OCI-LY7 (cell line): Measurements from ENCODE around the gene GALK1. TPM values are rescaled to one million over a fixed set of nuclear protein-coding genes. Genes with fewer than 3 reads are reported as not detected.
A peak's percentile ranks its signal among the peaks of the same experiment; 100 is the strongest.
"Not testable (repeated sequence)": the region's sequence is repeated elsewhere in the genome, so short reads cannot be mapped to it uniquely, and the experiment has no call there.

Experiments used
- BruUV-seq: library from RNA; stranded (reverse); fragments of 400-500 nt; replicated peaks from 2 replicates; lab custom pipeline; 2021; lab: Mats Ljungman, UMichigan
- CTCF ChIA-PET: fragments of 300-600 bp; sonication (Branson Sonifier 250); formaldehyde crosslinking; loops from one replicate; lab custom pipeline; 2022; ENCODE audit warnings: antibody characterized with exemption; ENCODE audit not compliant: unreplicated experiment; lab: Charles Lee
- POLR2A ChIA-PET: fragments of 300-600 bp; sonication (Branson Sonifier 250); formaldehyde crosslinking; loops from one replicate; lab custom pipeline; 2022; ENCODE audit warnings: antibody characterized with exemption; lab: Charles Lee
- DNase-seq: peaks from one replicate; pipeline ENCODE4 v3.0.0-alpha.2; 2015; ENCODE audit warnings: low spot score
- H2AFZ ChIP-seq: fragments of 200-600 bp; sonication (generic), shearing (Covaris generic); 2 replicates; pipeline ENCODE4 v1.6.1; 2014; ENCODE audit warnings: mild to moderate bottlenecking, antibody characterized with exemption, low read length, moderate library complexity
- H3K27ac ChIP-seq: fragments of 200-600 bp; sonication (generic); 2 replicates; pipeline ENCODE4 v1.5.1; 2014; ENCODE audit warnings: mixed run types, low read depth, mild to moderate bottlenecking, moderate library complexity, low read length, inconsistent platforms; ENCODE audit not compliant: poor library complexity, severe bottlenecking
- H3K36me3 ChIP-seq: fragments of 200-600 bp; sonication (generic); 2 replicates; pipeline ENCODE4 v1.6.1; 2014; ENCODE audit warnings: mild to moderate bottlenecking, antibody characterized with exemption, low read length, moderate library complexity, mixed read lengths; ENCODE audit not compliant: insufficient read depth
- H3K4me1 ChIP-seq: fragments of 200-600 bp; sonication (generic); 2 replicates; pipeline ENCODE4 v1.5.1; 2014; ENCODE audit warnings: mild to moderate bottlenecking, low read length; ENCODE audit not compliant: insufficient read depth, poor library complexity, severe bottlenecking
- H3K4me2 ChIP-seq: fragments of 200-600 bp; sonication (generic); 2 replicates; pipeline ENCODE4 v1.6.1; 2014; ENCODE audit warnings: mild to moderate bottlenecking, low read length
- H3K4me3 ChIP-seq: fragments of 200-600 bp; sonication (generic); 2 replicates; pipeline ENCODE4 v1.5.1; 2014; ENCODE audit warnings: mild to moderate bottlenecking, low read depth, low read length; ENCODE audit not compliant: poor library complexity, severe bottlenecking
- H3K79me2 ChIP-seq: fragments of 200-600 bp; sonication (generic); 2 replicates; pipeline ENCODE4 v1.6.1; 2016; ENCODE audit warnings: low read depth, mild to moderate bottlenecking, low read length, moderate library complexity, mixed read lengths; ENCODE audit not compliant: insufficient read depth
- H3K9me2 ChIP-seq: fragments of 200-600 bp; sonication (generic); 2 replicates; pipeline ENCODE4 v1.6.1; 2016; ENCODE audit warnings: mild to moderate bottlenecking, low read length, mixed read lengths; ENCODE audit not compliant: insufficient read depth
- H3K9me3 ChIP-seq: fragments of 200-600 bp; sonication (generic); 2 replicates; pipeline ENCODE4 v1.6.1; 2014; ENCODE audit warnings: mild to moderate bottlenecking, mixed run types, low read length, mixed read lengths
- H4K20me1 ChIP-seq: fragments of 200-600 bp; sonication (generic); 2 replicates; pipeline ENCODE4 v1.6.1; 2014; ENCODE audit warnings: mild to moderate bottlenecking, antibody characterized with exemption, low read length, moderate library complexity, mixed read lengths; ENCODE audit not compliant: insufficient read depth
- EZH2phosphoT487 ChIP-seq: fragments of 200-600 bp; sonication (generic); IDR thresholded peaks from 2 replicates; pipeline ENCODE4 v1.6.1; 2018; ENCODE audit warnings: low read depth, borderline replicate concordance, mild to moderate bottlenecking, mixed run types, antibody characterized with exemption, low read length, moderate library complexity, mixed read lengths
- intact Hi-C: fragments of 100-400 bp; cut with micrococcal nuclease; formaldehyde crosslinking; loops from one replicate; pipeline ENCODE4 v1.10.0; 2022; ENCODE audit not compliant: unreplicated experiment
- total RNA-seq, 2 experiments: library from RNA; depleted of rRNA in 1 of 2; stranded (reverse); fragments of >200 nt in 1 of 2; shearing (Covaris generic) in 1 of 2; gene quantifications; 2 replicates each; pipeline ENCODE4 v1.2.3, GENCODE V29; 2014 to 2022
- TF ChIP-seq, protein P1 (sequence below): fragments of 200-600 bp; sonication (generic); conservative IDR thresholded peaks from 2 replicates; pipeline ENCODE4 v1.5.1; 2014; ENCODE audit warnings: mild to moderate bottlenecking, antibody characterized with exemption, low read length, moderate library complexity, mixed read lengths

Gene GALK1
- total RNA-seq, 2 experiments from 2014 or later, result 74.8 to 99.4 TPM

DNA sequence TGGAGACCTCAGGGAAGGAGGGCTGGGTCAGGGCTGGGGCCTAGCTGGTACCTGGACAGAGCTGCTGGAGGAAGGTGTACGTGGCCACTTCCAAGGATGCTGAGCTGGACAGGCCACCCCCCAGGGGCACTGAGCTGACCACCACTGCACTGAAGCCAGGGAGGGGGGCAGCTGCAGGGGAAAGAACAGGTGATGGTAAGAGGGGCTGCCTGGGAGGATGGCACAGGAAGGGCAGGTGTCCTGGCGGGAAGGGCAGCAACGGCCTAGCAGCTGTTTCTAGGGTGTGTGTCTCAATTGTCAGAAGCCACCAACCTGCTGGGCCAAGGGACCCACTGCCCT is 1.8 kb downstream of the GALK1 start:
- Histone ChIP-seq H3K79me2 (no peaks in the 10 kb centered on the region), H3K4me2 (peak overlapping the region; percentile 91), H4K20me1 (no peaks in the 10 kb centered on the region), H3K4me1 (peaks cover 18% of the 10 kb centered on the region), H3K4me3 (no peak overlapping the region), H3K27ac (no peak overlapping the region), H3K36me3 (0 out of 2 replicates have a peak, but pooled peaks cover 4% of the 10 kb centered on the region), H2AFZ (no peak overlapping the region), H3K9me3 (no peaks in the 10 kb centered on the region), H3K9me2 (no peaks in the 10 kb centered on the region)
- TF ChIP-seq EZH2phosphoT487, result no peak
- TF ChIP-seq, protein P1, sequence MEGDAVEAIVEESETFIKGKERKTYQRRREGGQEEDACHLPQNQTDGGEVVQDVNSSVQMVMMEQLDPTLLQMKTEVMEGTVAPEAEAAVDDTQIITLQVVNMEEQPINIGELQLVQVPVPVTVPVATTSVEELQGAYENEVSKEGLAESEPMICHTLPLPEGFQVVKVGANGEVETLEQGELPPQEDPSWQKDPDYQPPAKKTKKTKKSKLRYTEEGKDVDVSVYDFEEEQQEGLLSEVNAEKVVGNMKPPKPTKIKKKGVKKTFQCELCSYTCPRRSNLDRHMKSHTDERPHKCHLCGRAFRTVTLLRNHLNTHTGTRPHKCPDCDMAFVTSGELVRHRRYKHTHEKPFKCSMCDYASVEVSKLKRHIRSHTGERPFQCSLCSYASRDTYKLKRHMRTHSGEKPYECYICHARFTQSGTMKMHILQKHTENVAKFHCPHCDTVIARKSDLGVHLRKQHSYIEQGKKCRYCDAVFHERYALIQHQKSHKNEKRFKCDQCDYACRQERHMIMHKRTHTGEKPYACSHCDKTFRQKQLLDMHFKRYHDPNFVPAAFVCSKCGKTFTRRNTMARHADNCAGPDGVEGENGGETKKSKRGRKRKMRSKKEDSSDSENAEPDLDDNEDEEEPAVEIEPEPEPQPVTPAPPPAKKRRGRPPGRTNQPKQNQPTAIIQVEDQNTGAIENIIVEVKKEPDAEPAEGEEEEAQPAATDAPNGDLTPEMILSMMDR, result no peak
- no peak for DNase-seq
- no TSS peak for BruUV-seq
- ChIA-PET POLR2A (interaction anchor here (1.1 to 3.0 kb wide), 4 partner anchors 10 to 17 kb away, joined by 3 to 10 read pairs (median 7); a partner anchor contains a TSS), CTCF (interaction anchor here (0.6 to 1.4 kb wide), 2 partner anchors 10 to 13 kb away, joined by 3 read pairs; no protein-coding TSS in a partner anchor)
- intact Hi-C loops, result no loop called here

DNA sequence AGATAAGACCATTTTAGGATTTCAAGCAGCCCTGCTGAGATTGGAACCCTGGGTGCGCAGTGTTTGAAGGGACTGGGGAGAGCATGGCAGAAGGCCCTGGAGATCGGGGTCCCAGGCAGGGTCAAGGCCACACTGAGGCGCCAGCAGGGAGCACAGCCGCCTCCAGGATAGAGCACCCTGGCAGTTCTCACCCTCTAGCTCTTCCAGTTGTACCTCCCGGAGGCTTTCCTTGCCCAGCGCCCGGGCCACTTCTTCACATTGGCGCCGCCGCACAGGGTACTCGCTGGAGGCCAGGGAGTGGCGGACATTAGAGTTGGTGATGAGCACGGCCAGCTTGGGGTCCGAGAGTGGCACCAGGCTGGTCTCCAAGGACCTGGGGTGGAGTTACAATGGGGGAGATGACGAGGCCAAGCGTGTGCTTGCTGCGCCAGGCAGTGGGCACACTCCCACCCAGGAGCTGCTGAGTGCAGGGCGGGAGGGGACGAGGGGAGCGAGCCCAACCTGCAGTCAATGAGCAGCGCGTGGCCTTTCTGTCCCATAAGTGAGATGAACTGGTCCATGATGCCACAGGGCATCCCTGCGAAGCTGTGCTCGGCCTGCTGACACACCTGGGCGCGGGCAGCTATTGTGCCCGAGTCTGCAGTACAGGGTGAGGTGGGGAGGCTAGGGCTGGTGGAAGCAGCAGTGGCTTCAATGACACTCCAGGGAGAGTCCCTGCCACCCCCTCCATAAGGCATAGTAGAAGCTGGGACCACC is 2.3 kb downstream of the GALK1 start:
- Histone ChIP-seq H3K4me1 (peaks cover 18% of the 10 kb centered on the region), H3K36me3 (0 out of 2 replicates have a peak, but pooled peaks cover 4% of the 10 kb centered on the region), H3K27ac (no peak overlapping the region), H4K20me1 (no peaks in the 10 kb centered on the region), H3K4me2 (no peak overlapping the region), H3K9me2 (no peaks in the 10 kb centered on the region), H2AFZ (no peak overlapping the region), H3K79me2 (no peaks in the 10 kb centered on the region), H3K9me3 (no peaks in the 10 kb centered on the region), H3K4me3 (no peak overlapping the region)
- TF ChIP-seq, protein P1, result no peak
- no peak for TF ChIP-seq EZH2phosphoT487
- intact Hi-C loops, result no loop called here
- BruUV-seq, result no TSS peak
- ChIA-PET POLR2A (interaction anchor here (0.9 to 3.0 kb wide), 5 partner anchors 9 to 74 kb away, joined by 3 to 10 read pairs (median 4); no protein-coding TSS in a partner anchor), CTCF (interaction anchor here (0.6 to 1.4 kb wide), 4 partner anchors 9 to 146 kb away, joined by 3 to 16 read pairs (median 3); no protein-coding TSS in a partner anchor)
- no peak for DNase-seq

DNA sequence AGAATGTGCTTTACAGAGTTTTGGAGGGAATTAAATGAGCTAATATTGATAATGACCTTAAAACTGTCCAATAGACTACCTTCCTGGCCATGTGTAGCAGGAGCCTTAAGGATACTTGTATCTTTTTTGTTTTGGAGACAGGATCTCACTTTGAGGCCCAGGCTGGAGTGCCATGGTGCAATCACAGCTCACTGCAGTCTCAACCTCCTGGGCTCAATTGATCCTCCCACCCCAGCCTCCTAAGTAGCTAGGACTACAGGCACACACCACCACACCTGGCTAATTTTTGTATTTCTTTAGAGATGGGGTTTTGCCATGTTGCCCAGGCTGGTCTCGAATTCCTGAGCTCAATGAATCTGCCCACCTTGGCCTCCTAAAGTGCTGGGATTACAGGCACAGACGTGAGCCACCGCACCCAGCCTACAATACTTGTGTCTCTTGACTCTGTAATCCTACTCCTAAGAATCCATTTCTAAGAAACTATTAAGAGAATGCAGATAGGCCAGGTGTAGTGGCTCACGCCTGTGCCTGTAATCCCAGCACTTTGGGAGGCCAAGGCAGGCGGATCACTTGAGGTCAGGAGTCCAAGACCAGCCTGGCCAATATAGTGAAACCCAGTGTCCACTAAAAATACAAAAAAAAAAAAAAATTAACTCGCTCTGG is 4.9 kb downstream of the GALK1 start:
- H3K9me3 ChIP-seq, H2AFZ ChIP-seq, intact Hi-C loops, H3K4me3 ChIP-seq, H3K4me2 ChIP-seq, H3K79me2 ChIP-seq, H3K9me2 ChIP-seq, BruUV-seq, H3K36me3 ChIP-seq, H4K20me1 ChIP-seq, DNase-seq, H3K27ac ChIP-seq: not testable (repeated sequence)
- ChIA-PET POLR2A (interaction anchor here (0.6 to 1.2 kb wide), 4 partner anchors 20 to 212 kb away, joined by 3 to 6 read pairs (median 4); a partner anchor contains a TSS), CTCF (interaction anchor here (0.5 kb wide), 1 partner anchor 133 kb away, joined by 3 read pairs; no protein-coding TSS in a partner anchor)
- peaks cover 20% of the 10 kb centered on the region for H3K4me1 ChIP-seq
